HUES6 (cell line): ENCODE results near the gene CNTN2.

Experiments used
- H3K27ac ChIP-seq: 2 replicates; pipeline ENCODE4 v1.7.0; 2013; ENCODE audit warnings: low read depth, mild to moderate bottlenecking, low read length, inconsistent platforms
- H3K27me3 ChIP-seq: 2 replicates; pipeline ENCODE4 v1.6.1; 2013; ENCODE audit warnings: low read length; ENCODE audit not compliant: control insufficient read depth, insufficient read depth
- H3K36me3 ChIP-seq: 2 replicates; pipeline ENCODE4 v1.6.1; 2013; ENCODE audit warnings: low read length; ENCODE audit not compliant: control insufficient read depth, insufficient read depth
- H3K4me1 ChIP-seq: 2 replicates; pipeline ENCODE4 v1.6.1; 2013; ENCODE audit warnings: low read length; ENCODE audit not compliant: control insufficient read depth, insufficient read depth
- H3K4me3 ChIP-seq: 2 replicates; pipeline ENCODE4 v1.5.1; 2013; ENCODE audit warnings: low read depth, low read length
- H3K9ac ChIP-seq: one replicate; pipeline ENCODE4 v1.6.1; 2013; ENCODE audit warnings: mild to moderate bottlenecking, low read length
- H3K9me3 ChIP-seq: 2 replicates; pipeline ENCODE4 v1.6.1; 2013; ENCODE audit warnings: low read depth, low read length; ENCODE audit not compliant: control insufficient read depth, insufficient read depth

Gene CNTN2

GRCh38 chr1:205072881-205073280, 29.9 kb downstream of the CNTN2 start:
- Histone ChIP-seq H3K27ac (no peak overlapping the region), H3K4me1 (0 out of 2 replicates have a peak, but pooled peaks cover 2% of the 10 kb centered on the region), H3K9ac (no peak overlapping the region), H3K27me3 (no peaks in the 10 kb centered on the region), H3K36me3 (no peaks in the 10 kb centered on the region), H3K4me3 (no peak overlapping the region), H3K9me3 (no peaks in the 10 kb centered on the region)

- no peak overlapping the region for H3K27ac ChIP-seq
- H3K9ac ChIP-seq, result no peak overlapping the region
- no peaks in the 10 kb centered on the region for H3K9me3 ChIP-seq
- H3K4me1 ChIP-seq, result 0 out of 2 replicates have a peak, but pooled peaks cover 2% of the 10 kb centered on the region
- no peaks in the 10 kb centered on the region for H3K27me3 ChIP-seq
- no peak overlapping the region for H3K4me3 ChIP-seq
- no peaks in the 10 kb centered on the region for H3K36me3 ChIP-seq
Observed at GRCh38 chr1:205073511-205073910, 30.5 kb downstream of the CNTN2 start.

GRCh38 chr1:205074084-205074483, 31.1 kb downstream of the CNTN2 start:
- Histone ChIP-seq H3K4me3 (no peak overlapping the region), H3K36me3 (no peaks in the 10 kb centered on the region), H3K9me3 (no peaks in the 10 kb centered on the region), H3K9ac (no peak overlapping the region), H3K4me1 (0 out of 2 replicates have a peak, but pooled peaks cover 2% of the 10 kb centered on the region), H3K27me3 (no peaks in the 10 kb centered on the region), H3K27ac (no peak overlapping the region)

GRCh38 chr1:205074513-205074912, 31.5 kb downstream of the CNTN2 start:
- Histone ChIP-seq H3K4me1 (0 out of 2 replicates have a peak, but pooled peaks cover 2% of the 10 kb centered on the region), H3K27me3 (no peaks in the 10 kb centered on the region), H3K36me3 (no peaks in the 10 kb centered on the region), H3K4me3 (no peak overlapping the region), H3K9me3 (no peaks in the 10 kb centered on the region), H3K27ac (no peak overlapping the region), H3K9ac (no peak overlapping the region)

GRCh38 chr1:205075642-205076155, 32.7 kb downstream of the CNTN2 start:
- H3K4me3 ChIP-seq, result no peak overlapping the region
- H3K9me3 ChIP-seq, result no peaks in the 10 kb centered on the region
- H3K36me3 ChIP-seq, result no peaks in the 10 kb centered on the region
- H3K27me3 ChIP-seq, result no peaks in the 10 kb centered on the region
- no peak overlapping the region for H3K9ac ChIP-seq
- 0 out of 2 replicates have a peak, but pooled peaks cover 2% of the 10 kb centered on the region for H3K4me1 ChIP-seq
- no peak overlapping the region for H3K27ac ChIP-seq

- Histone ChIP-seq H3K27ac (no peak overlapping the region), H3K4me3 (no peak overlapping the region)
Observed at GRCh38 chr1:205076245-205076761, 33.3 kb downstream of the CNTN2 start.

GRCh38 chr1:205077158-205077933, 34.3 kb downstream of the CNTN2 start:
- Histone ChIP-seq H3K4me3 (no peak overlapping the region), H3K27ac (no peak overlapping the region), H3K27me3 (no peaks in the 10 kb centered on the region)

More at GRCh38 chr1:205076245-205076761, 33.3 kb downstream of the CNTN2 start:
- H3K9ac ChIP-seq, result no peak overlapping the region
- H3K9me3 ChIP-seq, result no peaks in the 10 kb centered on the region
- no peaks in the 10 kb centered on the region for H3K36me3 ChIP-seq
- no peaks in the 10 kb centered on the region for H3K27me3 ChIP-seq
- H3K4me1 ChIP-seq, result 0 out of 2 replicates have a peak, but pooled peaks cover under 1% of the 10 kb centered on the region

GRCh38 chr1:205077934-205078311, 34.9 kb downstream of the CNTN2 start:
- no peaks in the 10 kb centered on the region for H3K27me3 ChIP-seq
- no peak overlapping the region for H3K9ac ChIP-seq
- no peak overlapping the region for H3K27ac ChIP-seq
- no peaks in the 10 kb centered on the region for H3K9me3 ChIP-seq
- H3K36me3 ChIP-seq, result no peaks in the 10 kb centered on the region
- no peaks in the 10 kb centered on the region for H3K4me1 ChIP-seq
- H3K4me3 ChIP-seq, result no peak overlapping the region

More at GRCh38 chr1:205077158-205077933, 34.3 kb downstream of the CNTN2 start:
- H3K9me3 ChIP-seq, result no peaks in the 10 kb centered on the region
- no peaks in the 10 kb centered on the region for H3K36me3 ChIP-seq
- no peaks in the 10 kb centered on the region for H3K4me1 ChIP-seq
- no peak overlapping the region for H3K9ac ChIP-seq

- no peak overlapping the region for H3K9ac ChIP-seq
- H3K4me1 ChIP-seq, result no peaks in the 10 kb centered on the region
- no peaks in the 10 kb centered on the region for H3K27me3 ChIP-seq
- H3K9me3 ChIP-seq, result no peaks in the 10 kb centered on the region
- peaks cover 27% of the 10 kb centered on the region for H3K36me3 ChIP-seq
- H3K27ac ChIP-seq, result no peak overlapping the region
- no peak overlapping the region for H3K4me3 ChIP-seq
Observed at GRCh38 chr1:205082431-205082830, 39.4 kb downstream of the CNTN2 start.

GRCh38 chr1:205084360-205084759, 41.3 kb downstream of the CNTN2 start, which contains the start of gene TMEM81:
TSS of gene TMEM81 (minus strand) at chr1:205084460. CDS start at chr1:205084320, 140 bp downstream.
- Histone ChIP-seq H3K4me1 (no peaks in the 10 kb centered on the region), H3K36me3 (peaks cover 45% of the 10 kb centered on the region), H3K27me3 (no peaks in the 10 kb centered on the region), H3K27ac (no peak within 1 kb of the TSS), H3K4me3 (no peak within 1 kb of the TSS), H3K9ac (no peak within 1 kb of the TSS), H3K9me3 (no peaks in the 10 kb centered on the region)

- H3K9me3 ChIP-seq, result no peaks in the 10 kb centered on the region
- H3K36me3 ChIP-seq, result peaks cover 78% of the 10 kb centered on the region
- H3K27me3 ChIP-seq, result no peaks in the 10 kb centered on the region
- H3K27ac ChIP-seq, result no peak overlapping the region
- no peak overlapping the region for H3K4me3 ChIP-seq
- H3K4me1 ChIP-seq, result no peaks in the 10 kb centered on the region
- no peak overlapping the region for H3K9ac ChIP-seq
Observed at GRCh38 chr1:205088341-205088740, 45.3 kb downstream of the CNTN2 start.
